GM18873 (cell line): ENCODE results near the gene EID2B.

Source experiments
- ATAC-seq: cut with Tn5 transposase; IDR thresholded peaks from one replicate; pipeline ENCODE4 v1.9.1; 2021; ENCODE audit warnings: mild to moderate bottlenecking, moderate library complexity, moderate number of reproducible peaks; ENCODE audit not compliant: unreplicated experiment, low FRiP score

EID2B gene

GRCh38 chr19:39500543-39500942 lies 32.1 kb downstream of the EID2B start:
- no peak for ATAC-seq

GRCh38 chr19:39499932-39500331 lies 32.7 kb downstream of the EID2B start:
- no peak for ATAC-seq

- ATAC-seq: no peak
Measured at GRCh38 chr19:39498798-39499642, 33.6 kb downstream of the EID2B start, which contains the start of gene DLL3. TSS of gene DLL3 (plus strand) at chr19:39498947. CDS start at chr19:39498975, 28 bp downstream.

- ATAC-seq: no peak
Measured at GRCh38 chr19:39497996-39498797, 34.5 kb downstream of the EID2B start.

GRCh38 chr19:39497701-39497995 lies 35.0 kb downstream of the EID2B start:
- no peak for ATAC-seq

GRCh38 chr19:39496063-39496462 lies 36.6 kb downstream of the EID2B start:
- ATAC-seq: no peak

- no peak for ATAC-seq
Measured at GRCh38 chr19:39494661-39495060, 38.0 kb downstream of the EID2B start.

- ATAC-seq: no peak
Measured at GRCh38 chr19:39492788-39493187, 39.9 kb downstream of the EID2B start.

- no peak for ATAC-seq
Measured at GRCh38 chr19:39492225-39492624, 40.4 kb downstream of the EID2B start.

- no peak for ATAC-seq
Measured at GRCh38 chr19:39489756-39490155, 42.9 kb downstream of the EID2B start.

- no peak for ATAC-seq
Measured at GRCh38 chr19:39483141-39483540, 49.5 kb downstream of the EID2B start.

- ATAC-seq: no peak
Measured at GRCh38 chr19:39481676-39482075, 51.0 kb downstream of the EID2B start.

GRCh38 chr19:39481229-39481545 lies 51.5 kb downstream of the EID2B start:
- no peak for ATAC-seq
